Activated CD8-positive, alpha-beta T cell treated with anti-CD3 and anti-CD28 coated beads for 36 hours (primary cell): ENCODE results near the gene CTTN. TPM values are rescaled to one million over a fixed set of nuclear protein-coding genes. Genes with fewer than 3 reads are reported as not detected.

Experiments
- ATAC-seq: fragments of 200-7000 bp; cut with Tn5 transposase; one replicate; pipeline ENCODE4 v1.10.0; 2021; ENCODE audit warnings: mild to moderate bottlenecking, moderate library complexity
- CTCF ChIA-PET: fragments of 350-600 bp; sonication (Branson Sonifier 250); formaldehyde crosslinking; loops from one replicate; lab custom pipeline; 2021; ENCODE audit warnings: antibody characterized with exemption; lab: Charles Lee
- POLR2A ChIA-PET: fragments of 350-600 bp; sonication (Branson Sonifier 250); formaldehyde crosslinking; loops from one replicate; lab custom pipeline; 2021; ENCODE audit warnings: antibody characterized with exemption; lab: Charles Lee
- DNase-seq: peaks from one replicate; pipeline ENCODE4 v3.0.0-alpha.2; 2020
- H3K27ac Mint-ChIP-seq: one replicate; pipeline ENCODE4 v1.8.0; 2021; ENCODE audit warnings: mild to moderate bottlenecking, mixed read lengths
- H3K27me3 Mint-ChIP-seq: one replicate; pipeline ENCODE4 v1.8.0; 2021; ENCODE audit warnings: mixed read lengths
- H3K36me3 Mint-ChIP-seq: one replicate; pipeline ENCODE4 v1.8.0; 2021; ENCODE audit warnings: low read depth, mixed read lengths
- H3K4me1 Mint-ChIP-seq: one replicate; pipeline ENCODE4 v1.8.0; 2021; ENCODE audit warnings: low read depth, mixed read lengths
- H3K4me3 Mint-ChIP-seq: one replicate; pipeline ENCODE4 v1.8.0; 2021; ENCODE audit warnings: mild to moderate bottlenecking, moderate library complexity, mixed read lengths
- H3K9me3 Mint-ChIP-seq: one replicate; pipeline ENCODE4 v1.8.0; 2021; ENCODE audit warnings: mixed read lengths
- CTCF ChIP-seq: fragments of 200-600 bp; IDR thresholded peaks from one replicate; pipeline ENCODE4 v1.8.0; 2022; ENCODE audit warnings: antibody characterized with exemption, mild to moderate bottlenecking
- intact Hi-C: fragments of 100-400 bp; cut with micrococcal nuclease; formaldehyde crosslinking; loops from one replicate; pipeline ENCODE4 v1.10.0; 2022
- total RNA-seq, 2 experiments: library from RNA; stranded (reverse); gene quantifications; one replicate each; pipeline ENCODE4 v1.2.3, GENCODE V29; 2021

The CTTN gene
- total RNA-seq, 2 experiments from 2014 or later = 8.6 to 9.9 TPM

GRCh38 chr11:70477609-70478008 lies 79.3 kb downstream of the CTTN start:
- no peaks in the 10 kb centered on the region for H3K9me3 Mint-ChIP-seq
- no peaks in the 10 kb centered on the region for H3K27me3 Mint-ChIP-seq
- H3K36me3 Mint-ChIP-seq = no peaks in the 10 kb centered on the region
- no peaks in the 10 kb centered on the region for H3K4me1 Mint-ChIP-seq
- no peak for DNase-seq
- H3K4me3 Mint-ChIP-seq = no peak overlapping the region
- intact Hi-C loops = no loop called here
- no peak for ATAC-seq
- ChIA-PET CTCF (no interaction called here), POLR2A (no interaction called here)
- H3K27ac Mint-ChIP-seq = no peak overlapping the region
- TF ChIP-seq CTCF = no peak

GRCh38 chr11:70478166-70478890 lies 80.0 kb downstream of the CTTN start:
- ATAC-seq (no peak), DNase-seq (no peak)
- H3K4me1 Mint-ChIP-seq = no peaks in the 10 kb centered on the region
- TF ChIP-seq CTCF = no peak
- ChIA-PET POLR2A (no interaction called here), CTCF (no interaction called here)
- H3K27me3 Mint-ChIP-seq = no peaks in the 10 kb centered on the region
- H3K36me3 Mint-ChIP-seq = no peaks in the 10 kb centered on the region
- H3K27ac Mint-ChIP-seq = no peak overlapping the region
- no peak overlapping the region for H3K4me3 Mint-ChIP-seq
- no peaks in the 10 kb centered on the region for H3K9me3 Mint-ChIP-seq
- intact Hi-C loops = no loop called here

- Mint-ChIP-seq H3K9me3 (no peaks in the 10 kb centered on the region), H3K4me1 (no peaks in the 10 kb centered on the region), H3K36me3 (no peaks in the 10 kb centered on the region), H3K27ac (no peak overlapping the region), H3K27me3 (peaks cover 3% of the 10 kb centered on the region), H3K4me3 (no peak overlapping the region)
- TF ChIP-seq CTCF = no peak
- DNase-seq (no peak), ATAC-seq (no peak)
- ChIA-PET POLR2A (no interaction called here), CTCF (interaction anchor here (1.0 to 1.4 kb wide), 2 partner anchors 13 to 275 kb away, joined by 4 to 5 read pairs; no protein-coding TSS in a partner anchor)
- intact Hi-C loops = no loop called here
Observed at GRCh38 chr11:70480711-70481110, 82.4 kb downstream of the CTTN start.

- ATAC-seq = no peak
- Mint-ChIP-seq H3K9me3 (no peaks in the 10 kb centered on the region), H3K4me1 (no peaks in the 10 kb centered on the region), H3K27ac (no peak overlapping the region), H3K27me3 (peaks cover 5% of the 10 kb centered on the region), H3K4me3 (no peak overlapping the region), H3K36me3 (no peaks in the 10 kb centered on the region)
- intact Hi-C loops = no loop called here
- DNase-seq = no peak
- no peak for TF ChIP-seq CTCF
- ChIA-PET POLR2A (no interaction called here), CTCF (interaction anchor here (1.4 kb wide), 1 partner anchor 14 kb away, joined by 5 read pairs; no protein-coding TSS in a partner anchor)
Observed at GRCh38 chr11:70481625-70482528, 83.5 kb downstream of the CTTN start.

- ChIA-PET POLR2A (interaction anchor here (0.6 kb wide), 1 partner anchor 530 kb away, joined by 3 read pairs; no protein-coding TSS in a partner anchor), CTCF (no interaction called here)
- DNase-seq = no peak
- TF ChIP-seq CTCF = no peak
- intact Hi-C loops = no loop called here
- H3K27ac Mint-ChIP-seq = no peak overlapping the region
- ATAC-seq = no peak
- no peaks in the 10 kb centered on the region for H3K9me3 Mint-ChIP-seq
- no peaks in the 10 kb centered on the region for H3K4me1 Mint-ChIP-seq
- no peak overlapping the region for H3K4me3 Mint-ChIP-seq
- no peaks in the 10 kb centered on the region for H3K36me3 Mint-ChIP-seq
- H3K27me3 Mint-ChIP-seq = peaks cover 5% of the 10 kb centered on the region
Observed at GRCh38 chr11:70482529-70482917, 84.2 kb downstream of the CTTN start.
